Peyer's patch (tissue), 4 donors: ENCODE results near the gene PTCH1. TPM values are rescaled to one million over a fixed set of nuclear protein-coding genes. Genes with fewer than 3 reads are reported as not detected.
A peak's percentile ranks its signal among the peaks of the same experiment; 100 is the strongest.

Experiments
- DNase-seq, 3 donors: peaks; one replicate each; pipeline ENCODE4 v3.0.0-alpha.2; 2017 to 2019
- H3K27ac ChIP-seq, 4 donors: fragments of 200-600 bp; sonication (generic); one replicate each; pipeline ENCODE4 v1.5.1; 2016 to 2019
- H3K27me3 ChIP-seq, 2 donors: fragments of 200-600 bp; sonication (generic); one replicate each; pipeline ENCODE4 v1.5.1; 2019
- H3K36me3 ChIP-seq, 3 donors: fragments of 200-600 bp; sonication (generic); one replicate each; pipeline ENCODE4 v1.5.1; 2016 to 2019
- H3K4me1 ChIP-seq, 4 donors: fragments of 200-600 bp; sonication (generic); one replicate each; pipeline ENCODE4 v1.5.1; 2016 to 2019
- H3K4me3 ChIP-seq, 4 donors: fragments of 200-600 bp; sonication (generic); 1 replicate in 3 of 4; 2 replicates in 1 of 4; pipeline ENCODE4 v1.5.1; 2016 to 2019; ENCODE audit warnings: mild to moderate bottlenecking in 1 of 4
- H3K9me3 ChIP-seq, 4 donors: fragments of 200-600 bp; sonication (generic); one replicate each; pipeline ENCODE4 v1.5.1; 2016 to 2019; ENCODE audit warnings: mild to moderate bottlenecking in 1 of 4
- CTCF ChIP-seq, 6 experiments: fragments of 450-650 bp in 4 of 6; fragments of 200-600 bp in 2 of 6; sonication (generic) in 1 of 6; IDR thresholded peaks; one replicate each; pipeline ENCODE4 v1.5.1; 2017 to 2019; ENCODE audit warnings: antibody characterized with exemption in 6 of 6, mild to moderate bottlenecking in 3 of 6, moderate library complexity in 1 of 6
- POLR2A ChIP-seq, 2 donors: fragments of 450-650 bp; IDR thresholded peaks; one replicate each; pipeline ENCODE4 v1.5.1; 2017; ENCODE audit warnings: antibody characterized with exemption in 2 of 2, mild to moderate bottlenecking in 2 of 2, moderate library complexity in 2 of 2
- total RNA-seq, 4 donors: library from RNA; depleted of rRNA; stranded (reverse); fragments of >200 nt; gene quantifications; one replicate each; pipeline ENCODE4 v1.1.0, GENCODE V29; 2016

Gene PTCH1
- total RNA-seq, 4 donors from 2014 or later = 16.5 to 71.0 (median 24.0) TPM

GRCh38 chr9:95511952-95512708 is 4.6 kb downstream of the PTCH1 start:
- Histone ChIP-seq H3K27me3 (no peaks in the 10 kb centered on the region), H3K36me3 (no peaks in the 10 kb centered on the region), H3K4me1 (peaks cover 0 to 31% (median 10%) of the 10 kb centered on the region in 4 donors), H3K4me3 (peak overlapping the region; percentile 49 to 83 (median 70)), H3K9me3 (peaks cover 0 to 16% (median 0%) of the 10 kb centered on the region in 4 donors), H3K27ac (peak overlapping the region; percentile 77 to 99 (median 86))
- no peak for DNase-seq
- TF ChIP-seq POLR2A (IDR thresholded peaks at IDR 0.05) (no peak), CTCF (IDR thresholded peaks at IDR 0.05) (no peak)

GRCh38 chr9:95511616-95511931 is 5.2 kb downstream of the PTCH1 start:
- Histone ChIP-seq H3K4me1 (peaks cover 0 to 32% (median 8%) of the 10 kb centered on the region in 4 donors), H3K27me3 (no peaks in the 10 kb centered on the region), H3K36me3 (no peaks in the 10 kb centered on the region), H3K4me3 (peak overlapping the region; percentile 49 to 83 (median 70)), H3K27ac (peak overlapping the region; percentile 77 to 99 (median 86)), H3K9me3 (peaks cover 0 to 11% (median 0%) of the 10 kb centered on the region in 4 donors)
- TF ChIP-seq POLR2A (IDR thresholded peaks at IDR 0.05) = no peak
- no peak for DNase-seq

GRCh38 chr9:95510709-95511615 is 5.8 kb downstream of the PTCH1 start:
- Histone ChIP-seq H3K36me3 (no peaks in the 10 kb centered on the region), H3K27ac (peak overlapping the region; percentile 77 to 99 (median 86)), H3K9me3 (peaks cover 0 to 10% (median 0%) of the 10 kb centered on the region in 4 donors), H3K27me3 (no peaks in the 10 kb centered on the region), H3K4me1 (peaks cover 0 to 37% (median 8%) of the 10 kb centered on the region in 4 donors), H3K4me3 (peak overlapping the region; percentile 49 to 83 (median 70))
- peak; percentile 60 to 95 (median 93) for DNase-seq
- no peak for TF ChIP-seq CTCF (IDR thresholded peaks at IDR 0.05)
- TF ChIP-seq POLR2A (IDR thresholded peaks at IDR 0.05) = peak; percentile 59 to 74

- Histone ChIP-seq H3K4me3 (peak overlapping the region; percentile 49 to 83 (median 70)), H3K9me3 (peaks cover 0 to 10% (median 0%) of the 10 kb centered on the region in 4 donors), H3K27me3 (no peaks in the 10 kb centered on the region), H3K36me3 (no peaks in the 10 kb centered on the region), H3K4me1 (peaks cover 0 to 32% (median 5%) of the 10 kb centered on the region in 4 donors), H3K27ac (peak overlapping the region; percentile 51 to 87 (median 81))
- TF ChIP-seq POLR2A (IDR thresholded peaks at IDR 0.05) (no peak), CTCF (IDR thresholded peaks at IDR 0.05) (peak in 1 of 6 experiments; percentile 11)
- DNase-seq = no peak
Measured at GRCh38 chr9:95509851-95510708, 6.7 kb downstream of the PTCH1 start.

- no peak for TF ChIP-seq CTCF (IDR thresholded peaks at IDR 0.05)
- TF ChIP-seq POLR2A (IDR thresholded peaks at IDR 0.05) = peak in 1 of 2 donors; percentile 25
- H3K9me3 ChIP-seq = peaks cover 0 to 10% (median 0%) of the 10 kb centered on the region in 4 donors
- no peaks in the 10 kb centered on the region for H3K27me3 ChIP-seq
- H3K4me1 ChIP-seq = peaks cover 0 to 32% (median 8%) of the 10 kb centered on the region in 4 donors
- DNase-seq = peak; percentile 50 to 90 (median 86)
- H3K27ac ChIP-seq = peak overlapping the region; percentile 77 to 87 (median 81)
- no peaks in the 10 kb centered on the region for H3K36me3 ChIP-seq
- H3K4me3 ChIP-seq = peak overlapping the region; percentile 49 to 83 (median 68)
Measured at GRCh38 chr9:95508968-95509850, 7.6 kb downstream of the PTCH1 start.
